Gastrocnemius medialis (tissue), 4 donors: ENCODE results near the gene ZFYVE26. TPM values are rescaled to one million over a fixed set of nuclear protein-coding genes. Genes with fewer than 3 reads are reported as not detected.

Experiments
- ATAC-seq, 2 donors: fragments of 150-250 bp; one replicate each; pipeline ENCODE4 v1.9.1; 2016
- DNase-seq, 2 donors: peaks; one replicate each; pipeline ENCODE4 v3.0.0-alpha.2; 2019
- H3K27ac ChIP-seq, 4 donors: fragments of 200-600 bp; sonication (generic); 1 replicate in 1 of 4; 2 replicates in 3 of 4; pipeline ENCODE4 v1.5.1; 2016 to 2018; ENCODE audit warnings: mild to moderate bottlenecking in 2 of 4, moderate library complexity in 1 of 4
- H3K27me3 ChIP-seq, 3 donors: fragments of 200-600 bp; sonication (generic) in 2 of 3; 1 replicate in 1 of 3; 2 replicates in 2 of 3; pipeline versions ENCODE4 v1.5.1 to v1.6.0; 2016 to 2019; ENCODE audit warnings: mild to moderate bottlenecking in 1 of 3, moderate library complexity in 1 of 3
- H3K36me3 ChIP-seq, 2 donors: fragments of 200-600 bp; sonication (generic) in 1 of 2; one replicate each; pipeline ENCODE4 v1.5.1; 2017 to 2018
- H3K4me1 ChIP-seq, 2 donors: fragments of 200-600 bp; sonication (generic) in 1 of 2; one replicate each; pipeline ENCODE4 v1.5.1; 2016 to 2017; ENCODE audit warnings: mild to moderate bottlenecking in 2 of 2
- H3K4me3 ChIP-seq, 4 donors: fragments of 200-600 bp; sonication (generic) in 3 of 4; 1 replicate in 1 of 4; 2 replicates in 3 of 4; pipeline ENCODE4 v1.5.1; 2016 to 2019; ENCODE audit warnings: mild to moderate bottlenecking in 2 of 4
- H3K9me3 ChIP-seq, 3 donors: fragments of 200-600 bp; sonication (generic) in 2 of 3; 1 replicate in 1 of 3; 2 replicates in 2 of 3; pipeline ENCODE4 v1.5.1; 2016 to 2019
- POLR2A ChIP-seq, 2 donors: fragments of 450-650 bp; IDR thresholded peaks; one replicate each; pipeline ENCODE4 v1.6.1; 2017; ENCODE audit warnings: antibody characterized with exemption in 2 of 2, mild to moderate bottlenecking in 2 of 2, moderate library complexity in 2 of 2
- in situ Hi-C, 4 donors: fragments of 200-750 bp; cut with MboI; loops; one replicate each; pipeline versions ENCODE4 v1.15.0 to v1.8.0; 2017; ENCODE audit warnings: low sequenced_read_pairs in 4 of 4
- intact Hi-C: fragments of 100-400 bp; cut with DNase I; formaldehyde crosslinking; loops from one replicate; pipeline ENCODE4 v1.15.1; 2023; ENCODE audit warnings: low total_unique reads
- total RNA-seq, 4 donors: library from RNA; depleted of rRNA; stranded (reverse); fragments of >200 nt; gene quantifications; one replicate each; pipeline versions ENCODE4 v1.1.0 to v1.2.3, GENCODE V29; 2016
- TF ChIP-seq, protein P1 (sequence below), 5 experiments: fragments of 450-650 bp in 3 of 5; fragments of 200-600 bp in 2 of 5; sonication (generic) in 2 of 5; IDR thresholded peaks in 4 of 5; conservative IDR thresholded peaks in 1 of 5; 1 replicate in 4 of 5; 2 replicates in 1 of 5; pipeline ENCODE4 v1.5.1; 2016 to 2019; ENCODE audit warnings: antibody characterized with exemption in 5 of 5, mild to moderate bottlenecking in 3 of 5, moderate library complexity in 3 of 5

Gene ZFYVE26
- total RNA-seq, 4 donors from 2014 or later = 16.3 to 26.3 (median 17.6) TPM

DNA sequence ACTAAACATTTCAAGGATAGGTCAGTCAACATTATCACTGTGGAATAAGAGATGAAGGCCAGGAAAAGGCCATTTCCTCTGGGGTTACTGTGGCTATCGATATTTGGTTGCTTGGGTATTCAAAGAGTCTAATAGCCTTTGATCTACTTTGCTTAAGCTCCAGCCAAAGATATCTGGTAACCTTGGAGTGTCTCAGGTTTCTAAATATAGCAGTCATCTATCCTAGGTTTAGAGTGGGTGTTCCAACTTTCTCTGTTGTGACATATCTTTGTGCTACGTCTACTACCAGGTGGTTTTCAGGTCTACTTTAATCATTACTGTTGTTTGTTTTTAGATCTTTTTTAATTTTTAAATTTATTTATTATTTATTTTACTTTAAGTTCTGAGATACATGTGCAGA is 72.3 kb downstream of the ZFYVE26 start:
- ATAC-seq (peak; percentile 92 to 97), DNase-seq (no peak)
- TF ChIP-seq, protein P1, sequence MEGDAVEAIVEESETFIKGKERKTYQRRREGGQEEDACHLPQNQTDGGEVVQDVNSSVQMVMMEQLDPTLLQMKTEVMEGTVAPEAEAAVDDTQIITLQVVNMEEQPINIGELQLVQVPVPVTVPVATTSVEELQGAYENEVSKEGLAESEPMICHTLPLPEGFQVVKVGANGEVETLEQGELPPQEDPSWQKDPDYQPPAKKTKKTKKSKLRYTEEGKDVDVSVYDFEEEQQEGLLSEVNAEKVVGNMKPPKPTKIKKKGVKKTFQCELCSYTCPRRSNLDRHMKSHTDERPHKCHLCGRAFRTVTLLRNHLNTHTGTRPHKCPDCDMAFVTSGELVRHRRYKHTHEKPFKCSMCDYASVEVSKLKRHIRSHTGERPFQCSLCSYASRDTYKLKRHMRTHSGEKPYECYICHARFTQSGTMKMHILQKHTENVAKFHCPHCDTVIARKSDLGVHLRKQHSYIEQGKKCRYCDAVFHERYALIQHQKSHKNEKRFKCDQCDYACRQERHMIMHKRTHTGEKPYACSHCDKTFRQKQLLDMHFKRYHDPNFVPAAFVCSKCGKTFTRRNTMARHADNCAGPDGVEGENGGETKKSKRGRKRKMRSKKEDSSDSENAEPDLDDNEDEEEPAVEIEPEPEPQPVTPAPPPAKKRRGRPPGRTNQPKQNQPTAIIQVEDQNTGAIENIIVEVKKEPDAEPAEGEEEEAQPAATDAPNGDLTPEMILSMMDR (IDR thresholded peaks at IDR 0.05 in 4 of 5, conservative IDR thresholded peaks at IDR 0.05 in 1 of 5) = no peak
- no peaks in the 10 kb centered on the region for H3K27me3 ChIP-seq
- peaks cover 3 to 5% of the 10 kb centered on the region in 2 donors for H3K4me1 ChIP-seq
- H3K9me3 ChIP-seq = no peaks in the 10 kb centered on the region
- in situ Hi-C loops = no loop called here
- peak overlapping the region in 3 of 4 donors; percentile 50 to 76 (median 50) for H3K27ac ChIP-seq
- peaks cover 0 to 15% of the 10 kb centered on the region in 2 donors for H3K36me3 ChIP-seq
- H3K4me3 ChIP-seq = no peak overlapping the region
- intact Hi-C loops = no loop called here

DNA sequence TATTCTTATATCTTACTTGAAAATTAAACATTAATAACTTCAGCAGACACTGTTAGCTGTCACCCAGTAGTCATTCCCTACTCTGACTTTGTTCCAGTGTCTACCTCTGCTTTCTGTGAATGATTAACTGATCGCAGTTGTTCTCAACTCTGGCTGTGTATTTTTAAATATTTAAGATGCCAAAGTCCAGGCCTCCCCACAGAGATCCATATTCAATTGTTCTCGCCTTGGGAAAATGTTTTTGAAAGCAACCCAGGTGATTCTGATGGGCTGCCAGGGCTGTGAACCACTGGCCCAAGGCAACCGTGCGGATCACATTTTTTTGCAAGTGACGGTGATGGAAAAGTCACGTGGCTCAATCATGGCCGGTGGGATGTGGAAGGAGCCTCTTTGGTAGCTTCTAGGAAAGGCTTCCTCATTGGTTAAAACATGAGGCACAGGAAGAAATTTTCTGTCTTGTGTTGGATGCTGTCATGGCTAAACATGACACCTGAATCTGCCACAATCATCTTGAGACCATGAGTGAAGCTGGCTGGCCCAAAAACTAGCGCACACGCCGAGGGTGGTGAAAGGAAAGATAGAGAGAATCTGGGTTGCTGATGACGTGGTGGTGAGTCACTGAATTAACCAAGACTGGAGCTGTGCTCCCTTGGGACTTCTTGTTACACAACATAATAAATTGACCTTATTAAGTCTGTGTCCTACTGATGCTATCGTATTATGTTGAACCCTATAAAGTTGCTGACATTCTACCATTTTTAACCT is 77.5 kb downstream of the ZFYVE26 start:
- intact Hi-C loops (no loop called here), in situ Hi-C loops (no loop called here)
- no peaks in the 10 kb centered on the region for H3K36me3 ChIP-seq
- no peaks in the 10 kb centered on the region for H3K9me3 ChIP-seq
- H3K27ac ChIP-seq = peak overlapping the region; percentile 37 to 70 (median 60)
- no peak overlapping the region for H3K4me3 ChIP-seq
- ATAC-seq = peak; percentile 85 to 97
- H3K27me3 ChIP-seq = no peaks in the 10 kb centered on the region
- H3K4me1 ChIP-seq = peaks cover 21 to 24% of the 10 kb centered on the region in 2 donors
- DNase-seq = peak; percentile 79
- TF ChIP-seq, protein P1 (IDR thresholded peaks at IDR 0.05 in 4 of 5, conservative IDR thresholded peaks at IDR 0.05 in 1 of 5) = no peak
- TF ChIP-seq POLR2A (IDR thresholded peaks at IDR 0.05) = no peak

DNA sequence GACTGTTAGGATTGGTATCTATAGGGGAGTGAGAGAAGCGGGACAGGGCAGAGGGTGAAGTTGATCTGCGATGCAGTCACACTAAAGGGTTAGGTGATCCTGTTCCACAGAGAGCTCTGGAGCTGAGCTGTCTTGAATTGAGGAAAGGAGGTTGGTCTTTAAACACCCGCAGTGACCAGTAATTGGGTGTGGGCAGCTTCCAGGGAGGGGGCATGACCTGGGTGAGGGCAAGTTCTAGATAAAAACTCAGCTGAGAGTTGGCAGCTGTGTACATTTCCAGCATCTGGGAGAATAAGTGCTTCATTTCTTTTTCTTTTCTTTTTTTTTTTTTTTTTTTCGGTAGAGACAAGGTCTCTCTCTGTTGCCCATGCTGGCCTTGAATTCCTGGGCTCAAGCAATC is 79.6 kb downstream of the ZFYVE26 start:
- no peak for ATAC-seq
- Histone ChIP-seq H3K36me3 (no peaks in the 10 kb centered on the region), H3K4me3 (no peak overlapping the region), H3K4me1 (peaks cover 24 to 25% of the 10 kb centered on the region in 2 donors), H3K27me3 (no peaks in the 10 kb centered on the region), H3K27ac (no peak overlapping the region), H3K9me3 (no peaks in the 10 kb centered on the region)
- in situ Hi-C loops (no loop called here), intact Hi-C loops (no loop called here)
- DNase-seq = no peak
- TF ChIP-seq, protein P1 (IDR thresholded peaks at IDR 0.05 in 4 of 5, conservative IDR thresholded peaks at IDR 0.05 in 1 of 5) = no peak
- no peak for TF ChIP-seq POLR2A (IDR thresholded peaks at IDR 0.05)

DNA sequence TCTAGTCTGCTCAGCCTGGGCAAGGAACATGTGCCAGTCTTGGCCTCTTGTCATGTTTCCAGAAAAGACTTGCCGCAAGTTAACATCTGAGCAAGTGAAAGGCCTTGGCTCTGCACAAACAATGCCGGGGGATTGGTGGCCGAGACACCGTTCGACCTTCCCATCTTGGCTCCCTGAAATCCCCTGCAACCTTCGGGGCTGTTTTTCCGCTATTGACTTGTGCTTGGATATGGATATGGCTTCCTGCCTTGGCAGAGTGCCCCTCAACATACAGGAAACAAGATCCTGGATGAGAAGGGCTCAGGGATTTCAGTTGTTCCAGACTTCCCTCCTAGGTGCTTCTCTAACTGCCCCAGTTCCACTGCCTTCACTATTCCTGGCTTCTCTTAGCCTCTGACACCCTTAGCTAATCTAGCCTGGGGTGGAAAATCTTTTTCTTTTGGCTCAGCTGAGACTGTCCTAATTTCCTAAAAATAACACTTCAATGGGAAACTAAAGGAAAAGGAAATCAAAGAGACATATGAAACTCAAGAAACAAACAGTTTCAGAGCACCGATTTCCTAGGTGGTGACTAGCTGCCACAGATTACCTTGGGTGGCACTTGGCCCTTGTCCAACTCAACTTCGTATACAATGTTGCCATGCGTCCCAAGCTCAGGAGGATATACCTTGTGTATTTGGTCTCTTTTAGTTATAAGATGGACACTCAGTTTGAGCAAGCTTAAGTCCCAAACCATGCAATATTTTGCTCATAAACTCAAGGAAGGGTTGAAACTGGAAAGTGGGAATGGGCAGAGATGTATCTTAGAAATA is 80.8 kb downstream of the ZFYVE26 start:
- Histone ChIP-seq H3K4me1 (peaks cover 24 to 25% of the 10 kb centered on the region in 2 donors), H3K4me3 (no peak overlapping the region), H3K9me3 (no peaks in the 10 kb centered on the region), H3K36me3 (no peaks in the 10 kb centered on the region), H3K27me3 (no peaks in the 10 kb centered on the region), H3K27ac (peak overlapping the region in 1 of 4 donors; percentile 47)
- TF ChIP-seq, protein P1 (IDR thresholded peaks at IDR 0.05 in 4 of 5, conservative IDR thresholded peaks at IDR 0.05 in 1 of 5) = no peak
- no peak for TF ChIP-seq POLR2A (IDR thresholded peaks at IDR 0.05)
- in situ Hi-C loops (no loop called here), intact Hi-C loops (no loop called here)
- DNase-seq (no peak), ATAC-seq (no peak)
